ENCODE data around the gene ABTB1. TPM values are rescaled to one million over a fixed set of nuclear protein-coding genes. Genes with fewer than 3 reads are reported as not detected.

The ABTB1 gene
- total RNA-seq, 3 donors from 2014 or later (not counting 1 experiment from before 2014, with no cell fraction given) = 98.8 to 127 (median 107) TPM

- Histone ChIP-seq H3K27ac (ENCODE audit: low read length) (no peak overlapping the region), H3K4me3 (ENCODE audit: low read length) (no peak overlapping the region), H3K4me1 (ENCODE audit: control insufficient read depth, insufficient read depth, low read length) (no peaks in the 10 kb centered on the region), H3K27me3 (ENCODE audit: control insufficient read depth, insufficient read depth, low read length) (no peaks in the 10 kb centered on the region), H3K9me3 (ENCODE audit: control insufficient read depth, insufficient read depth, low read length) (no peaks in the 10 kb centered on the region), H3K36me3 (ENCODE audit: control insufficient read depth, insufficient read depth, low read length) (no peaks in the 10 kb centered on the region)
- H3K27ac Mint-ChIP-seq = no peak overlapping the region
- no peak overlapping the region for H3K4me3 Mint-ChIP-seq
- no peaks in the 10 kb centered on the region for H3K4me1 Mint-ChIP-seq
- no peaks in the 10 kb centered on the region for H3K9me3 Mint-ChIP-seq
- no peaks in the 10 kb centered on the region for H3K27me3 Mint-ChIP-seq (ENCODE audit: low read depth in 2 of 2)
- no peak for DNase-seq
- no peaks in the 10 kb centered on the region for H3K36me3 Mint-ChIP-seq
- intact Hi-C loops (cut with micrococcal nuclease) = no loop called here
- 77% methylated on average over 14 of the region's 14 CpGs for WGBS (ENCODE audit: insufficient coverage)
- no peak for ATAC-seq
- no peak for TF ChIP-seq CTCF (IDR thresholded peaks at IDR 0.05)
These were observed 44.8 kb downstream of the ABTB1 start for GRCh38 chr3:127717357-127718244.

GRCh38 chr3:127718245-127718915, 45.6 kb downstream of the ABTB1 start:
- WGBS (ENCODE audit: insufficient coverage) = 82% methylated on average over 7 of the region's 7 CpGs
- Histone ChIP-seq H3K4me3 (ENCODE audit: low read length) (no peak overlapping the region), H3K27me3 (ENCODE audit: control insufficient read depth, insufficient read depth, low read length) (no peaks in the 10 kb centered on the region), H3K27ac (ENCODE audit: low read length) (no peak overlapping the region), H3K36me3 (ENCODE audit: control insufficient read depth, insufficient read depth, low read length) (no peaks in the 10 kb centered on the region), H3K9me3 (ENCODE audit: control insufficient read depth, insufficient read depth, low read length) (no peaks in the 10 kb centered on the region), H3K4me1 (ENCODE audit: control insufficient read depth, insufficient read depth, low read length) (no peaks in the 10 kb centered on the region)
- ATAC-seq (no peak), DNase-seq (no peak)
- no peak overlapping the region for H3K4me3 Mint-ChIP-seq
- no peak for TF ChIP-seq CTCF (IDR thresholded peaks at IDR 0.05)
- no peaks in the 10 kb centered on the region for H3K9me3 Mint-ChIP-seq
- intact Hi-C loops (cut with micrococcal nuclease) = no loop called here
- H3K27me3 Mint-ChIP-seq (ENCODE audit: low read depth in 2 of 2) = no peaks in the 10 kb centered on the region
- H3K36me3 Mint-ChIP-seq = no peaks in the 10 kb centered on the region
- H3K4me1 Mint-ChIP-seq = no peaks in the 10 kb centered on the region
- H3K27ac Mint-ChIP-seq = no peak overlapping the region

- DNase-seq (no peak), ATAC-seq (no peak)
- no peak overlapping the region for H3K4me3 ChIP-seq (ENCODE audit: low read length)
- Mint-ChIP-seq H3K4me3 (no peak overlapping the region), H3K27me3 (ENCODE audit: low read depth in 2 of 2) (no peaks in the 10 kb centered on the region), H3K4me1 (no peaks in the 10 kb centered on the region), H3K9me3 (no peaks in the 10 kb centered on the region), H3K27ac (no peak overlapping the region), H3K36me3 (no peaks in the 10 kb centered on the region)
- no peak for TF ChIP-seq CTCF (IDR thresholded peaks at IDR 0.05)
- WGBS (ENCODE audit: insufficient coverage) = 86% methylated on average over 3 of the region's 3 CpGs
- no peaks in the 10 kb centered on the region for H3K4me1 ChIP-seq (ENCODE audit: control insufficient read depth, insufficient read depth, low read length)
- intact Hi-C loops (cut with micrococcal nuclease) = no loop called here
- H3K27ac ChIP-seq (ENCODE audit: low read length) = no peak overlapping the region
- no peaks in the 10 kb centered on the region for H3K27me3 ChIP-seq (ENCODE audit: control insufficient read depth, insufficient read depth, low read length)
- no peaks in the 10 kb centered on the region for H3K9me3 ChIP-seq (ENCODE audit: control insufficient read depth, insufficient read depth, low read length)
- no peaks in the 10 kb centered on the region for H3K36me3 ChIP-seq (ENCODE audit: control insufficient read depth, insufficient read depth, low read length)
These were observed 46.2 kb downstream of the ABTB1 start for GRCh38 chr3:127718916-127719290.
